NCI-H526 treated with DMSO at 0.1 percent for 48 hours (cell line): Measurements from ENCODE around the gene OR10G3.
"Not testable (repeated sequence)": the region's sequence is repeated elsewhere in the genome, so short reads cannot be mapped to it uniquely, and the experiment has no call there.

Experiments
- DNase-seq: peaks from one replicate; lab custom pipeline; 2025; lab: John Stamatoyannopoulos, UW

Gene OR10G3, protein sequence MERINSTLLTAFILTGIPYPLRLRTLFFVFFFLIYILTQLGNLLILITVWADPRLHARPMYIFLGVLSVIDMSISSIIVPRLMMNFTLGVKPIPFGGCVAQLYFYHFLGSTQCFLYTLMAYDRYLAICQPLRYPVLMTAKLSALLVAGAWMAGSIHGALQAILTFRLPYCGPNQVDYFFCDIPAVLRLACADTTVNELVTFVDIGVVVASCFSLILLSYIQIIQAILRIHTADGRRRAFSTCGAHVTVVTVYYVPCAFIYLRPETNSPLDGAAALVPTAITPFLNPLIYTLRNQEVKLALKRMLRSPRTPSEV

DNA sequence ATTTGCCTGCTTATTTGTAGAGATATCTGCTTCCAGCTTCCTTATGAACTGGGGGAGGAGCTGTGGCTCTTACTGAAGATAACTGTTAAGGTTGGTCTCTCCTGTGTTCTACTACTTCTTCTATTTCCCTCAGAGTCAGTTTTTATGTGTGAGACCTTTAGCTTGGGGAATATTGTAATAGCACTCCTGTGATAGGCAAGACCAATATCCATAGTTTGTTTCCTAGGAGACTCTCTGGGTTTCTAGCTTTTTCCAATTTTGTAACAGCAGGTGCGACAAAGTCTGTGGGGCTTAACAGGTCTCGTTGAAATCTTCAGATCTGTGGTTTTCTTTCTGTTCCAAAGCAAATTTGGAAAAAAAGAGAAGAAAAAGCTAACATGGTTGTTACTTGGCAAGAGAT lies at the start of gene OR10G3:
OR10G3 (minus strand) TSS at position 101 of the 400 bp plus-strand sequence. CDS start 9,332 bp downstream, outside the sequence.
- DNase-seq: no peak

DNA sequence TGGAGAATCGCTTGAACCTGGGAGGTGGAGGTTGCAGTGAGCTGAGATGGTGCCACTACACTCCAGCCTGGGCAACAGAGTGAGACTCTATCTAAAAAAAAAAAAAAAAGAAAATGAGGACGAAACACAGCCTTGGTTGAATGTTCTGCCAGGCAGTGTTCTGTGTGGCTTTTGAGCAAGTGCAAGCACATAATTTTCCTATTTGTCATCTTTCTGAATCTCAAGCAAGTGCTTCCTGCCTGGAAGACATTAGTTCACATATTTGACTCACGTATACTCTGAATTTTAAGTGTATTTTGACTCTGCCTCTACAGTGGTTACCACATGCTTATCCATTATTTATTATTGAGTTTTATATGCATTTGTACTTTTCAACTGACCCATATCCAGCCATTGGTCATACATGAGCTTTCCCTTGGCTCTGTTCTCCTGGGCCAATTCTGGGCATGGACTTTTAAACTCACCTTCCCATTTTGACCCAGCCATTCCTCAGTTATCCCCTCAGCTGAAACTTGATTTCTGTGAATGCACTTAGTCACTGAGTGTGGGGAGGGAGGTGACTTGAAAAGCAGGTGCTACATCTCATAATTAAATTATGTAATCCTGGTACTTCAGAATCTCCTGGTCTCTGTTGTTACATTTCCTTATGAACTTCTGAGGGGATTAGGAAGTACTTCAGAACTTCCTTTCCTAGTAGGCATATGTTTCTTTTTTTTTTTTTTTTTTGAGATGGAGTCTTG lies 46.8 kb upstream of the OR10G3 start:
- DNase-seq: no peak

DNA sequence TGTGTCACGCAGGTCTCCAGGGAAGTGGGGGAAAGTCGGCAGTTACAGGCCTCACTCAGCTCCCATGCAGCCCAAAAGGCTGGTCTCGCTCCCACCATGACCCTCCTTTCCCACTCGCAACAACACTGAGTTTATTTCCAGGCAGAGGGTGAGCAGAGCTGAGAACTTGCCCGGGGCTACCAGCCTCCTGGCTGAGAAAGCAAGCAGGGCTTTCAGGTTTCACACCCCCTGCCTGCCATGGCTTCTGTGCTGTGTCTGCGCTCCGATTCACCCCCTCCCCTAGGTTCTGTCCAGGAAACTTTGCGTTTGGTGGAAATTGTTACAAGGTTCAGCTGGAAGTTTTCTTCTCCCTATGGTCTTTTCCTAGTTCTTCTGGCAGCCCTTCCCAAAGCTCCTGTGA lies 37.7 kb upstream of the OR10G3 start:
- DNase-seq: no peak

DNA sequence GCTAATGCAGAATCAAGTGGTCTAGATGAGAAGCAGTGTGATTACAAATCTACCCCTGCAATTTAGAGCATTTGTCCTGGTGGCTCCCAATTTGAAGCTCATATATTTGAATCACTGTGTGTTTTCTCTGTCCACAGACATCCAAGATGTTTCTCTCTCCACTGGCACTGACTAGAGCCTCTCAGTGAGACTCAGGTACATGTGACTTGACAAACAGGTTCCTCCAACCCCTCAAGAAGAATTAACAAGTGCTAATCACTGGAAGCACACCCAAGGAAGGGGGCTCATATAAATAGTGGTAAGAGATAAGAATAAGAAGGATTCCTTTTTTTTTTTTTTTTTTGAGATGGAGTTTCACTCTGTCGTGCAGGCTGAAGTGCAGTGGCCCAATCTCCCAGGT lies 34.4 kb upstream of the OR10G3 start:
- no peak for DNase-seq

DNA sequence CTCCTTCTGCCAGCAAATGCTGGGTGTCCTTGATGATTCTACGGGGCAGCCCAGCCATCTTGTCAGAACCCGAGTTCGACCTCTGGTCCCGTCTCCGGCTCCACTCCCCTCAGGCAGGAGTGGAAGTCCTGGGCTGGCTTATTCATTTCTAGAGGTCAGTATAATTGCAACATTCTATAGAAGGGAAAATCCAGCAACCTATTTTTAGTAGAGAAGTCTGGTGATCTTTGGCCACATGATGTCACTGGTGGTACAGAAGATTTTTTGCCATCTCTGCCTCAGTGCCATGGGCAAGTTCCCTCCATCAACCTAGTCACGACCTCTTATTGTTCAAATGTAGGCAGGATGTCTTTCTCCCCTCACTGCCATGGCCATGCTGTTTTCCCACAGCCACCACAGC lies 32.4 kb upstream of the OR10G3 start:
- DNase-seq: no peak

DNA sequence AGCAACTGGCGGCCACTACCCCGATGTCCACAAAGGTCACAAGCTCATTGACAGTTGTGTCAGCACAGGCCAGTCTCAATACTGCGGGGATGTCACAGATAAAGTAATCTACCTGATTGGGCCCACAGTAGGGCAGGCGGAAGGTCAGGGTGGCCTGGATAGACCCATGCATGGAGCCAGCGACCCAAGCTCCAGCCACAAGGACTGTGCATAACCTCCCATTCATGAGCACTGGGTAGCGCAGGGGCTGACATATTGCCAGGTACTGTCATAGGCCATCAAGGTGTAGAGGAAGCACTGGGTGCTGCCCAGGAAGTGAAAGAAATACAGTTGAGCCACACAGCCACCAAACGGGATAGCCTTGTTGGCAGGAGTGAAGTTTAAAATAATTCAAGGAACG lies 22.3 kb upstream of the OR10G3 start:
- not testable (repeated sequence) for DNase-seq

DNA sequence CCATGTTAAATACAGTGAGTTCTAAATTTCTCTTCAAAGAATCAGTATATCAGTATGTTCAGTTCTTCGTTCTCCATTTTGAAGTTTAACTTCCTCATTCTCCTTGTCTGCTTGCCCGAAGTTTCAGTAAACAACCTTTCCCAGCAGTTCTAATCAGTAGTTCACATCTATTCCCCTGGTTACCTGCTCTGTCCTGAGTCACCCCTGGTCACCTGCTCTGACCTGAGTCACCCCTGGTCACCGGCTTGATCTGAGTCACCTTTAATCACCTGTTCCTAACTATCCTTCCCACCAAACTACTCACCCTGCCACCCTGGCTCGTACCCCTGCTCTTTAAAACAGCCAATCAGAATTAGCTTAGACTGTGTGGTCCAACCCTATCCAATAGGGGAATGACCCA lies 9.4 kb upstream of the OR10G3 start:
- no peak for DNase-seq

DNA sequence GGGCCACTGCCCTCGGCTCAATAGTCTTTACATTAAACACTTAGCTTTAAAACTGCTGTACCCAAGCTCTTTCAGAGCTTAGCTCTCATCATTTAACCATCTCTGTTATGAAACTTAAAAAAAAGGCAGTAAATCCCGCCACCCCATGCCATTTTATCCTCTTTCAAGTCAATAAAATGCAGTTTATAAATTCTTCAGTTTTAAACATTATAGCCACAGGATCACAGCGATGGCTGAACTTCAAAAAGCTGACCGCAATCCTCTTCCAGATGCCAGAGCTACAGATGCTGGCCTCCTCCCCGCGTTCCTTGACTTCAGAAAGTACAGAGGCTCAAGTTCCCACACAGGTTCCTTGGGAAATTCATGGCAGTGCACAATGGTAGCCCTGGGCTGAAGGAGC lies 4.2 kb downstream of the OR10G3 start:
- no peak for DNase-seq

DNA sequence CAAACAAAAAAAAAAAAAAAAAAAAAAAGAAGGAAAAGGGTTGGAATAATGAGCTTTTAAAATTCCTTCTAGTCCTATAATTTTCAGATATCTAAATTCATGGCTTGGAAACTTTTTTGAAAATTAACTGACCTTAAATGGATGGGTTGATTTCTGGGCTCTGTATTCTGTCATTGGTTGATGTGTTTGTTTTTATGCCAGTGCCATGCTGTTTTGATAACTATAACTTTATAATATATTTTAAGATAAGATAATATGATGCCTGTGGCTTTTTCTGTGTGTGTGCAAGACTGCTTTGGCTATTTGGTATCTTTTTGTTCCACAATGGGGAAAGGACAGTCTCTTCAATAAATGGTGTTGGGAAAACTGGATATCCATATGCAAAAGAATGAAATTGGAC lies 7.3 kb downstream of the OR10G3 start:
- no peak for DNase-seq

DNA sequence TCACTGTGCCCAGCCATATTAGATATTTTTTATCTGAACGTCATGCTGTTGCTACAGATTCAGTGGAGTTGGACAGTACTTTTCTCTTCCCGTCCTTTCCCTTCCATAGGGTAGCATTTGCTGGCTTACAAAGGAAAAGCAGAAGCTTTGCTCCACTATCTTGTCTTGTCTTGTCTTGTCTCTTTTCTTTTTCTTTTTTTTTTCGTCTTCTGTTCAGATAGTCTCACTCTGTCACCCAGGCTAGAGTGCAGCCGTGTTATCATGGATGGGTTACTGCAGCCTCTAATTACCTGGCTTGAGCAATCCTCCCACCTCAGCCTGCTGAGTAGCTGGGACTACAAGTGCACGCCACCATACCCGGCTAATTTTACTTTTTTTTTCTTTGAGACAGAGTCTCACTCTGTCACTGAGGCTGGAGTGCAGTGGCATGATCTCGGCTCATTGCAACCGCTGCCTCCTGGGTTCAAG lies 21.1 kb downstream of the OR10G3 start:
- DNase-seq: no peak

DNA sequence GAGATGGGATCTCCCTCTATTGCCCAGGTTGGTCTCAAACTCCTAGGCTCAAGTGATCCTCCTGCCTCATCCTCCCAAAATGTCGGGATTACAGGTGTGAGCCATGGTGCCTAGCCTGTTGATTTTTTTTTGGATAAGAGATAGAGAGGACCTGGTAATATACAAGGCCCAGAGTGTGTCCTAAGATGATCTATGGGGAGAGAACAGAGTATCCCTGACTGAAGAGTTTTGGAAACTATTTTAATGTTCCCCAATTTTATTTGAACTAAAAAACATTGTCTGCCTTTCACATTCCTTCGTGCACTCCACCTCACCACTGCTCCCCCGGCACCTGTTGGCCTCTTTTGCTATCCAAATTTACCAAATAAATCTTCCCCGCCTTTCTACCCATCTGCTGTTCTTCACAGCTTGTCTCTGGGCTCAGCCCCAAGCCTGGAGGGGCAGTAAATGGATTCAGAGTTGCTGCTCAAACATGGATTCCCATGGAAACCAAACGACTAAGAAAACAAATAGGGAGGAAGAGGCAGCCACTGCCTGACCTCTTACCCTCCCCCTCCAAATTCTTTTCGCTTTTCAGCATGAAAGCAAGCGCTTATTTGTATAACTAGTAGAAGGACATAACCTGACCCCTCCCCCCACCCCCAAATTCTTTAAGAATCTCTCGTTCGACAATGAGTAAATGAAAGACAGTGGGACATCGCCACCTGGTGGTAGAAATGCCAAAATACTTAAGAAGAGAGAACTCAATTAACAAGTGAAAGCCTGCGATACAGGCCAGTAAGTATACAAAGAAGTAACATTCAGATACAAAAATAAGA lies 22.6 kb downstream of the OR10G3 start:
- peak; percentile 91 for DNase-seq

DNA sequence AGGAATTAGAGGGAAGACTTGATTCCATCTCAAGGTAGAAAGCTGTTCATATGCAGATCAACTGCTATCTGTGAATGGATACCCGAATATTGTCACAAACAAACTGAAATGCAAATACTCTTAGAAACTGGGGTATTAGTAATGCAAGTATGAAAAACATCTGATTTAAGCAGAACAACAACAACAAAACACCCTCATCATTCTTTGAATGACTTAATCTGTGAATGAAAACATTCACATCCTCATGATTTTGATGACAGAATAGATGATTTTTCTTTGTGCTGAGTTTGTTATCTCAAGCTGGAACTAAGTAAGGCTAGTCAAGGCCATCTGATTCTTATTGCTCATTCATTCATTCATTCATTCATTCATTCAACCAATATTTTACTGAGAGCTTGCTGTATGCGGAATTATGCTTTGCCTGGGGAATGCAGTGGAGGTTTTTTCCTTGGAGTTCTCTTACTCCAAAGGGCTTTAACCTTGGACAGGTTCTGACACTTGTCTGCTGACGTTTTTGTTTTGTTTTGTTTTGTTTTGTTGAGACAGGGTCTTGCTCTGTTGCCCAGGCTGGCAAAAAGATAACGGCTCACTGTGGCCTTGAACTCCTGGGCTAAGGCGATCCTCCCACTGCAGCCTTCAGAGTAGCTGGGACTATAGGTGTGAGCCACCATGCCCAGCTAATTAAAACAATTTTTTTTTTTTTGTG lies 23.3 kb downstream of the OR10G3 start:
- no peak for DNase-seq

DNA sequence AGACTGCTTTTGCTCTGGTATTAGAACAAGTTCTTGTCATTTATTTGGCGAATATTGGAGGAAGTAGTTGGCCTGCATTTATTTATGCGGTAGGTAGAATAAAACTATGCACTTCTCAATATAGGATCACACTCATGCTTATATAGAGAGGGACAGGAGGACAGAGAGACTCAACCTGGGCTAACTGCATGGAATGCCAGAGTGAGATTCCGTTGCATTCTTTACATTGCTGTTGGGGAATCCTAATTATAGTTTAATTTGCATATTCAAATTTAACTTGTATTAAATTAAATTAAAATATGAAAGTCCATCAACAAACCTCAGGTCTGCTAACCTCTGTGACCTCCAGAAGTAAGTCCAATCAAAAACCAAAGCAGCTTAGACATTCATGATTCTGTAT lies 26.6 kb downstream of the OR10G3 start:
- DNase-seq: no peak

DNA sequence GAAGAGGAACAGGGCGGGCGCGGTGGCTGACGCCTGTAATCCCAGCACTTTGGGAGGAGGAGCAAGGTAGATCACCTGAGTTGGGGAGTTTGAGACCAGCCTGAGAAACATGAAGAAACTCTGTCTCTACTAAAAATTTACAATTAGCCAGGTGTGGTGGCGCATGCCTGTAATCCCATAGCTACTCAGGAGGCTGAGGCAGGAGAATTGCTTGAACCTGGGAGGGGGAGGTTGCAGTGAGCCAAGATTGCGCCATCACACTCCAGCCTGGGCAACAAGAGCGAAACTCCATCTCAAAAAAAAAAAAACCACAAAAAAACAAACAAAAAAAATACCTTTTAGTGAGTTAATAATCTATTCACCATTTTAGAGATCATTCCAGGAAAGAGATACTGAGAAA lies 35.3 kb downstream of the OR10G3 start:
- DNase-seq: not testable (repeated sequence)

DNA sequence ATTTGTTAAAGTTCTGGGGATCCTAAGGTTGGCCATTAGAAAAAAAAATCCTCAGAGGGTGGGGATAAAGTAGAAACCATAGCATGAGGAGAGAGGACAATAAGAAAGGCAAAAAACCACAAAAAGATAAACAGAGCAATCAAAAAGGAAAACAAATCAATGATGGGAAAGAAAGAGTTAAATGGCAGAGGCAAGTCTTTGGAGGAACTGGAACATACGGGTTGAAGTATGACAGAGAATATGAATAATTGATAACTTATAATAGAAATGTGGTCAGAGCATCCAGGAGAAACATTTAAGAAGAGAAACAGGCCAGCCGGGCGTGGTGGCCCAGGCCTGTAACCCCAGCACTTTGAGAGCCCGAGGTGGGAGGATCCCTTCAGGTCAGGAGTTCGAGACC lies 35.9 kb downstream of the OR10G3 start:
- no peak for DNase-seq

DNA sequence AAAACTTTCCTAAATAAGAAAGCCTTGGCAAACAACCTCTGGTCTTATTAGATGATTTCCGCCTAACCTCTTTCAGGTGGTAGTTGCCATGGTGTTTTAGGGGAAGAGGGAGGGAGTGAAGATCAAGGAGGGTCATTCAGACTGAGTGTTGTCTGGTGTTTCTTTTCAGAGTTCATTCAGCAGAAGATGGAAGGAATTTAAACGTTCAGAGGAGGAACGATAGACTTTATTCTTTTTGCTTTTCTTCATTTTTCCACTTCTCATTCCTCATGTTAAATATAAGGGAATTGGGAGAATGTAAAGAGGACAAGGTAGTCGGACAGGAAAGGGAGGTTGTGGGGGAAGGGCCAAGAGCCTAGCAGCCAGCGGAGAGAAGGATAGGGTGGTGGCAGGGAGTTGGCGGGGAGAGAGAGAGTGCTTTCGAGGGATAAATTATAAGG lies 36.3 kb downstream of the OR10G3 start:
- DNase-seq: no peak

DNA sequence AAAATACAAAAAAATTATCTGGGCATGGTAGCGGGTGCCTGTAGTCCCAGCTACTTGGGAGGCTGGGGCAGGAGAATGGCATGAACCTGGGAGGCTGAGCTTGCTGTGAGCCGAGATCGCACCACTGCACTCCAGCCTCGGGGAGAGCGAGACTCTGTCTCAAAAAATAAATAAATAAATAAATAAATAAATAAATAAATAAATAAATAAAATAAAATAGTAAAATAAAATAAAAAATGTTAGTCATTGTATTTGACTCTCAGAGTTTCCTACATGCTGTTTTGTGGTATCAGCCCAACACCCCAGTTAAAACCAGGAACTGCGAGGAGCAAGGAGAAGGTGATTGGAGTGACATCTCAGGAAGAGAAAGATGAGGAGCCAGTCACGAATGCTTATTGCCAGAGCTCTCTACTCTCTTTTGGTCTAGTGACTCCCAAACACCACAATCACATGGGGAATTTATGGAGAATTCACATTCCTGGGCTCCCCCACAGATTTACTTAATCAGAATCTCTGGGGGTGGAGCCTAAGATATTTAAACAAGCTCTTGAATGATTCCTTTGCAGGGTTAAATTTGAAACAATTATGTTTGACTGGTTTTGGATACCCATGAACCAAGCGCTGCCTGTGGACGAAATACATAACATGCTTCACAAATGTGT lies 38.3 kb downstream of the OR10G3 start:
- DNase-seq: no peak

DNA sequence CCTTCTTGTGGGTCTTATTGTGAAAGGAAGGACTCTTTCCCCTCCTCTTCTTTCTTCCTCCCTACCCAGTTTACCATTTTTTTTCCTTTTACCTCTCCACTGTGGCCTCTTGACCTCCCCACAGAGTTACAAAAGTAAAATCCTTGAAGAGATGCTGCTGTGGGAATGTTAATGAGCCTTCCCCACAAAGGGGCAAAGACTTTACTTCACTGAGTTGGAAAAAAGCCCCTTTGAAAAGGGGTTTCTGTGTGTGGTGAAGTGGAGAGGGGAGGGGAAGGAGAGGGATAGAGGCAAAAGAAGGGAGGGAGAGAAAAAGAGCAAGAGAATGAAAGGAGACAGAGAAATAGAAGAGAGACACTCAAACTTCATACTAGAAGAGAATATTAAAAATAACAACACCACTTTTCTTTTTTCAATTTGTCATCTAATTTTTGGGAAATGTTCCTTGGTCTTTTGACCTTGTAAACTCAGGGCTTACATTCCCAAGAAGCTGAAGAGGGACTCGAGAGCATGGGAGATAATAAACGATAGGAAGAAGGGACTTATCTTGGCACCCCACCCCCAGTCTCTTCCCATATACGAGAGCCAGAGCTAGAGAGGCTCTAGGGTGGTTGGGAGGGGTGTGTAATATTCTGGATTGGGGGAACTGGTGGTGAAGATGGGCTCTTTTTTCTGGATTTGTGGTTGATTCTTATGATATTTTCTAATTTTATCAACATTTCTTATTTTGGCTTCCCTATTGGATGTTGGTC lies 40.5 kb downstream of the OR10G3 start:
- no peak for DNase-seq

DNA sequence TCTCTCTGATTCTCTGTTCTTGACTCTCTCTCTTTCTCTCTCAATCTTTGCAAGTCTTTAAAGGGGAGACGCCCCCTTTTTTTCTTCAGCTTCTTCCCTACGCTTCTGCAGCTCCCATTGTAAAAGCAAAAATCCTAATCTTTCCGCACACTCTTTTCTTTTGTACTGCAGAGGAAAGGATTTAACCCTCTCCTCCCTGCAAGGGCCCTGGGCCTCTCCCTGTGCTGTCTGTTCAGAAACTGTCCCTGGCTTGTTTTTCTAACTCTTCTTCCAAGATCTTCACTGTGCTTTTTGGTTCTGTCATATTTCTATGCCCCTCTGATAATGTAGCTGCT lies 42.8 kb downstream of the OR10G3 start:
- no peak for DNase-seq

DNA sequence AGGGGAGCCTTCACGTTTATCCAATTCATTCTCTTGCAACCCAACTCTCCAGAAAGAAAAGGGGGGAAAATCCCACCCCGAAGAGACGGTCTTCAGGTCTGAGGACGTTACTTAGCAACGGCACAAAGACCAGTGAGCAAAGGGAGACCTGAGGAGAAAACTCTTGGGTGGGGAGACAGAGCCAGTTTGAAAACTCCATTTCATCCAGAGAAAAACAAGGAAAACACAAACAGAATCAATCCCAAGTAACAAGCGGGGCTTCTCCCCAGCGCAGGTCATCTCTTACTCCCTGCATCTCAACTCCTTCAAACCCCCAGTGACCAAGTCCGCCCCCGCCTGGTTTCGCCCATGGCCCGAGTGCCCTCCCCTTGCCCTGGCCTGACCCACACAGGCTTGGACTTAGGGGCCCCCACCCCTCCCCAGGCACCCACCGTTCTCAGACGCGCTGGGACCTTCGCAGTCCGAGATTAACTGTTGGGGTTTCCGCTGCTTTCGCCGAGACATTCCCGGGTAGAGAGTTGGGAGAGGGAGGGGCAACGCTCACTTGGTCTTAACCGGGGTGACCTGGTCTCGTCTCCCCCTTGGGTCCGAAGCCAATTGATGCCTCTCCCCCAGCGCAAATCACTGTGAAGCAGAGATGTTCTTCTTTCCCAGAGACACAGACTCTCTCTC lies 43.3 kb downstream of the OR10G3 start:
- no peak for DNase-seq
